CD4-positive, alpha-beta T cell treated with Interleukin-4 for 1 hour (primary cell): ENCODE measurements around the gene CCBE1.
A peak's percentile ranks its signal among the peaks of the same experiment; 100 is the strongest.

Source experiments
- DNase-seq, 2 donors: peaks; one replicate each; pipeline ENCODE4 v3.0.0-alpha.2; 2020 to 2022

The CCBE1 gene

GRCh38 chr18:59437851-59438569, 259.2 kb downstream of the CCBE1 start:
- DNase-seq: no peak

GRCh38 chr18:59432803-59433597, 264.2 kb downstream of the CCBE1 start:
- DNase-seq: no peak

GRCh38 chr18:59431131-59431530, 266.1 kb downstream of the CCBE1 start:
- no peak for DNase-seq

DNA sequence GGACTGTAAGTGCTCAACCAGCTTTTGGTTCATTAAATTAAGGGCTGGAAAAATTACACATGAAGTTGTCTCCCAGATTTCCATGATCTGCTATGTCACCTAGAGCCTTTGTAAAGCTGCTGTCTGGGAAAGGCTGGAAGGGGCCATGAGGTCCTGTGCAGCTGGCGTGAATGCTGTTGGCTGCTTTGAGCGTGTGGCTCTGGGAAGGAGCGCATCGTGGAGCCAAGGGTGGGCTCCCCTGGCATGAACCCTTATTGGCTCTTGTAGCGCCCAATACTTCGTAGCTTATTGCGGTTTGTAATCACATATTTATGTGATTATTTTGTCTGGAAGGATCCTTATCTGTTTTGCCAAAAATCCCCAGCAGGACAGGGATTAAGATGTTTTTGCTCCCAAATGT, 267.6 kb downstream of the CCBE1 start:
- DNase-seq: no peak

GRCh38 chr18:59428018-59428417, 269.2 kb downstream of the CCBE1 start:
- DNase-seq: no peak

DNA sequence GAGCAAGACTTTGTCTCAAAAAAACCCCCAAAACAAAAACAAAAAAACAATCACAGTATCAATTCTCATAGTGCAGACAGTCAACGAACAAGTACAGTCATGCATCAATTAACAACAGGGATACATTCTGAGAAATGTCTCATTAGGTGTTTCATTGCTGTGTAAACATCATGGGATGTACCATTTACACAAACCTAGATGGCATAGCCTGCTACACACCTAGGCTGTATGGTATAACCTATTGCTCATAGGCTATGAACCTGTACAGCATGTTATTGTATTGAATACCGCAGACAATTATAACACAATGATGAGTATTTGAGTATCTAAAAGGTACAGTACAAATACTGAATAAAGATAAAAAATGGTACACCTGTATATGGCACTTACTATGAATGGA, 270.4 kb downstream of the CCBE1 start:
- DNase-seq: no peak

- DNase-seq: no peak
Measured at GRCh38 chr18:59423259-59423658, 274.0 kb downstream of the CCBE1 start.

- DNase-seq: no peak
Measured at GRCh38 chr18:59420244-59420643, 277.0 kb downstream of the CCBE1 start.

- no peak for DNase-seq
Measured at GRCh38 chr18:59419386-59419785, 277.8 kb downstream of the CCBE1 start.

- no peak for DNase-seq
Measured at GRCh38 chr18:59416818-59417217, 280.4 kb downstream of the CCBE1 start.

- no peak for DNase-seq
Measured at GRCh38 chr18:59414111-59414653, 283.0 kb downstream of the CCBE1 start.

DNA sequence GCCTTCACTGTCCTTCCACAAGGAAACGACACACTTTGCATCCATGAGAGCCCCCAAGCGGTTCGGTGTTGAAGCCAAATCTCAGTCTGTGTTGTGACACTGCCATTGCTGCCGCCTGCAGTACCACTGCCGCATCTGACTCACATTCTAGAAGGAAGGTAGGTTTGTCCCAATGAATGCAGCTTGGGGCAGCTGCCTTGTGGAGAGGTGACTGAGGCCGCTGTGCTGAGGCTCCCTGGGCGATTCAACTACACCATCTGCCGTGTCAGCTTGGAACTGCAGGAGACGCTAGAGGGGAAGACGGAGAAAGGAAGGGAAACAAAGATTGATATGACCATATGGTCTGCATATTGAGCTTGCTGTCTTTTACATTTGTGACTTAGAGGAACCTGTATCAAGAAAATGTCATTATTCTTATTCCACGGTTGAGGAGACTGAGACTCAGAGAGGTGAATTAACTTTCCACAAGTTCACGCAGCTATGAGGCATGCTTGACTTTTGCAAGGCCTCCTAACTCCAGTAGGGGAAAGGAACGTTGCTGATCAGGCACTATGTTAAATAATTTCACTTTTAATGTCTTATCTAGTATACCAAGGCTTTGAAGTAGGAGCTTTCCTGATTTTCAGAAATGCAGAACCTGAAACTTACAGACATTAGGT, 294.7 kb downstream of the CCBE1 start:
- peak; percentile 64 to 66 for DNase-seq

GRCh38 chr18:59400407-59400806, 296.8 kb downstream of the CCBE1 start:
- DNase-seq: no peak

DNA sequence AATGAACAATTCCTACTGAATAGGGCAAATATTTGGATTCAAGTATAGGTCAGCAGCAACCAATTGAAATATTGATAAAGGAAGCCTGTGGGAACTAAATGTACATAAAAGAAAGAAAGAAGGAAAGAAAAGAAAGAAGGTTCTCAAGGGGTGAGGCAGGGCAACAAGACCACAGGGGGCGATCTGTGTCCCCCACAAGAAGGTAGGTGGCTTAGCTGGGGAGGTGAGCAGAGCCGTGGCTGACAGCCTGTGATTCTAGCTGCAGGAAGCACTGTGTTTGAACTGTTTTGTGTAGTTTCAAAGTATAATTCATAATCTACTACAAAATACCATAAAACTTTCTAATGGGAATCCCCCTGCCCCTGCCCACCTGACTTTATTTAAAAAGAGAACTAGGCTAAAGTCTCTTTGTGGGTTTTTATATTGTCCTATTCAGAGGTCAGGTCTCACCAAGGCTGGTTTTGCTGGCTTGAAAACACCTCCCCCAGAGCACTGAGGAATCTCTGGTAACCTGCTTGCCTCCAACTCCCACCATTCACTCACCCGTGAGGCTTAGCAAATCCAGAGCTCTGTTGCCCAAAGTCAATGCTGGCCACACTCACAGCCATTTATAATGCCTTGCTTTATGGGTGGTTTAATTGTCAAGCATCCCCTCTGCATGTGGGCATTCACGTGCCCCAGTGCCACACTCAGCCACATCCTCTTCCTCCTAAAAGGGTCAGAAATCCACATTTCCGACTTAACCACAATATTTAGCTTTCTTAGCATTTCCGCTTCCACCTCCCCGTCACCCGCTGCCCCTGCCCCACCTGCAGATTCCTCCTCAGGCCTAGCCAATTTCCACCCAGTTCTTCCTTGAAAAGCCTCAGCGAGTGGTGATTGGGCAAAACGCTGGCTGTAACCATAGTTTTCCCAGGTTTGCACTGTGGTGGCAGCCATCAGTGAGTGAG, 301.7 kb downstream of the CCBE1 start:
- no peak for DNase-seq

GRCh38 chr18:59393381-59393780, 303.8 kb downstream of the CCBE1 start:
- DNase-seq: no peak

DNA sequence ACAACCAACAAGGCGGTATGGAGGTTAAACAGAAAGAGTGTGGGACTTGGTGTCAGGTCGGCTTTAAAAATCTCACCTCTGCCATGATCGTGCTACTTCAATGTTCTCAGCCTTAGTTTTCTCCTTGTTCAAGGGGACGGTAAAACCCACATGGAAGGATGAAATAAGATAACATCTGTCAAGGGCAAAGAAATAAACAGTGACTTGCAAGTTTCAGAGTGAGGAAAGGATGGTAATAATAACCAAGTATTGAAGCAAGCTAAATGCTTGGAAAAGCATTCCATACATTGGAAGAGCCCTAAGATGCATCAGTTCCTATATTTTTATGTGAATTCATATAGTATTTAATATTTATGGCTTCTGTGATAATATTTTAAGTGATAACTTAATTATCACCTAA, 308.4 kb downstream of the CCBE1 start:
- no peak for DNase-seq

DNA sequence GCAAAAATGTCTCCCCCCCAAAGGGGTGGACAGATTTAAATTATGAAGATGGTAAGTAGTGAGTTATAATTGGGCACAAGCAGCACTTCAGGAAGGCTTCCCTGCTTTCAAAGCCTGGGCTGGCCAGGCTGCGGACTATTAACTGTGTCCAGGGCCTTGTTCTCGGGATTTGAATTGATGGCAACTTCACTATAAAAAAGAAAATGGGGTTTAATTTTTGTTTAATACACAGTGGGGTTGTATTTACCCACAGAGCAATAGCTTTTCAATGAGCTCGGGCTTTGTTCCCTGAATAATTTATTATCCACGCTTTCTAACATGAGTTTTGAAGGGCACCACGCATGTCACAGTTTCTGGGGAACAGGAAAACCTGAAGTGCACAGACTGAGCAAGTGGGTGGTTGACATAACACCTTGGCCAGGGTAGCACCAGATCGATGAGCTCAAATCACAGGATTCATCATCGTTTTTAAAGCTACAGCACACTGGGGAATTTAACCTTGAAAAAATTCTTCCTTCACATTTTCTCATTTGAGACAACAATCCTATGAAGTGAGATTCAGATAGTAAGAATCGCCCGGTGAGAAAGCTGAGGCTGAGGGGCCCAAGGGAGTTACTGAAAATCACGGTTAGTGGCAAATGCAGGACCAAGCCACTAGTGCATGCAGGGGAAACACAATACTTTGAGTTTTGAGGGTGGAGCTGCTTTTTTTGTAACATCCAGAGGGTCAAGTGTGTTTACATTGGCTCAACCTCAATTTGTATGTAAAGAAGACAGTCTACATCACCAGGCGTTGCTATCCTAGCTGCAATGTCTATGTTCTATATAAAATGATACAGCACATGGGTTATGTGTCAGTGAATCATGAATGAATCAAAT, 309.3 kb downstream of the CCBE1 start:
- DNase-seq: no peak

DNA sequence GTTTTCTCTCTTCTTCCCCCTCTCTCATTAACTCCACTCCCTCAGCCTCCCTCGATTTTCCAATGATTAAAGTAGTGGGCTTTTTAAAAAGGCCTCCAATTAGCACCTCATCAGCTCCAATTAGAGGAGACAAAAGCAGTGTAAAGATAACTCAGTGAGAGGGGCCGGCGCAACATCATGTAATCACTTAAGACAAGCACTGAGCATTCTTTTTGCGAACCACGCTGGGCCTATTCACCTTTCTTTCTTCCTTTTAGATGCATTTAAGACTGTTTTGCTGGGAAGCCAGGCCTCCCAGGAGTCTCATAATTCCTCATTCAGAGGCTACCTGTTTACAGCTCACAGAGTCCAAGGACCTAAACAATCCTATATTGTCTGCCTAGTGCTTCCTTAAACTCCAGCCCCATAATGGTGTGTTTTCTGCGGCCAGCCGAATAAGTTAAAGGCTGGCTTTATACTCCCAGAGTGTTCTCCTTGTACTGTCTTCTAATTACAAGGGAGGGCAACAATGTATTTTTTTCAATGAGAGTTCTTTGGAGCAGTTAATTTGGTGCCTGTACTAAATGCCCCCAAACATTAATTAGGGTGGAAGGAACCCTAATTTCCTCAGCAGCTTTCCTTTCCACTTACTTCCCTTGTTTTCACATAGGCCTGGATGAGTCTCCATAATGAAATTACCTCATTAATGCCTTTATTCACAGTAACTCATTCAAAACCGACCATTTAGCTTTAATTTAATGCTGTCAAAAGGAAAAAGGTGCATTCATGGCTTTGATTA, 310.1 kb downstream of the CCBE1 start:
- no peak for DNase-seq

- DNase-seq: no peak
Measured at GRCh38 chr18:59385191-59385590, 312.0 kb downstream of the CCBE1 start.

DNA sequence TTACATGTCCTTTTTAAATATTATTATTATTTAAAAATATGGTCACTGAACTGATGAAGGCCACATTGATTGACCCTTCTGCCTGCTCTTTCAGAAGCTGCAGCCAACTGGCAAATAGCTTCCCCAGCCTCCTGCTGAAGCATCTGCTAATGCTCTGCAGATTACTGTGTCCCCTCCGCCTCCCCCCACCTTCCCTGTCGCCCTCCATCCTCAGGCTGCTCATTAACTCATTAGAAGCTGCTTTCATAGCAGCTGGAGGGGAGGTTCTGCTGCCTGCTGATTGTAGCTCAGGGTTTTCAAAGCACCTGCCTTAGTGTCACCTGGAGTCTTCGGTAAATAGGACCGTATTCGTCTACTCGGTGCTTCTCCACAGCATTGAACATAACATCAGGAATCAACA, 313.4 kb downstream of the CCBE1 start:
- no peak for DNase-seq

DNA sequence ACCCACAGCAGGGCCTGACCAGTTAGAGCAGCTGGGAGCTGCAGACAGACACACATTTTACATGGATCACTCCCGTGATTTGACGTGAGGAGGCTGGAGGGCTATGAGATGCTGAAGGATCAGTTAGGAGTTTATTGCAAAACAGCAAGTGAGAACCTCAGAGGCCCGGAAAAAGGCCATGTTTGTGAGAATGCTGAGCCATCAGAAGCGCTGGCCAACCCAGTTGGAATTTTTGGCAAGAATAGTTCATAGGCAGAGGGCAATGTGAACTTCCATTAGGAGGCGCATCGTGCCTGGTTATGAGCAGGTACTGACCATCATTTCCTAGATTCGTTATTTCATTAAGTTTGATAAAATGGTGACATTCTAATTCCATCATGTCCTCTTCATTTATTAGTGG, 314.8 kb downstream of the CCBE1 start:
- no peak for DNase-seq
